GM19395 (cell line): Measurements from ENCODE around the gene TOMM7.

Experiments
- ATAC-seq: cut with Tn5 transposase; IDR thresholded peaks from one replicate; pipeline ENCODE4 v1.9.1; 2021; ENCODE audit warnings: mild to moderate bottlenecking, moderate library complexity; ENCODE audit not compliant: unreplicated experiment

TOMM7 gene

GRCh38 chr7:22822486-22823141, at the start of gene TOMM7:
TOMM7 (minus strand) TSS chr7:22822849; CDS start chr7:22822779, 70 bp downstream.
- peak; percentile 80 for ATAC-seq

DNA sequence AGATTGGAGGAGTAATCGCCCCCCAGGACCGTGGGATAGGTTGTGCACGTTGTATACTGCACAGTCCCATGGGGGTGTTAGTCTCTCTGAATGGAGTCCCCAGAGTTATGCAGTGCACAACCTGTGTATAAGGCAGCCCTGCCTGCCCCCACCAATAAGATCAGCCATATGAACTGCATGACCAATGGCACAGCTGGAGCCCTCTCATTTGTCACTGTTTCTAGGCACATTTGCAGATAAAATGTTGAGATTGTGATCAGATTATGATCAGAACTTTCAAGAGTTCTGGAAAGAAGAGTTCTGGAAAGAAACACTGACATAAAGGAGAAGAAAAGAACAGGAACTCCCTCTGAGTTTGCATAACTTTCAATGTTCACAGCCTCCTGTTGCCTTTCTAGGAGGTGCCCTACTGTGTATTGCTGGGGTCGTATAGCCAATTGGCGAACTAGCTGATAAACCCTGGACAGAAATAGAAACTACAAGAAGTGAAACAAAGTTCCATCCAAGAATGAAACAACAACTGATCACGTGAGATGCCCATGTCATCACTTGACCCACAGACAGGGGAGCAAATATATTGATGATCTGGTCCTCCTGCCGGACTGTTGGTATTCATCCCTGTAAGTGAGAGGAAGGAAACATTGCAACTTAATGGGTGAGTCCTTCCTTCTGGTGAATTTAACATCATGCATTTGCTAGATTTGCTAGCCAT, 49.6 kb upstream of the TOMM7 start:
- peak; percentile 98 for ATAC-seq

DNA sequence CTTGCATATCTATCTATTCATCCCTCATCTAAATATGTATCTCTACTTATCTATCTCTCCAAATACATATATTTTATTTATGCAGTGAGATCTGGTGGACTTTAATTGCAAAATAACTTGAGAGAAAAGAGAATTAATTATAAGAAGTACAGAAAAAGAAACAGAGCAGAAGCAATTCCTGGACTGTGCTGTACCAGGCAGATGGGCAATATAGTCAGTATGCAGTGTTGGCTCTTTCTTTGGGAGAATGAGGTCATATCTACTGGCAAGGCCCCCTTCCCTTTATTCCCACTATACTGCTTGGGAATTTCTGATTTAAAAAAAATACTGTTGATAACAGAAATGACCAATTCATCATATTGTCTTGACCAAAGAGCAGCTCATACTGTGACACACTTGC, 49.0 kb upstream of the TOMM7 start:
- ATAC-seq = peak; percentile 2

- no peak for ATAC-seq
These were observed 45.9 kb upstream of the TOMM7 start for GRCh38 chr7:22868509-22868908.

DNA sequence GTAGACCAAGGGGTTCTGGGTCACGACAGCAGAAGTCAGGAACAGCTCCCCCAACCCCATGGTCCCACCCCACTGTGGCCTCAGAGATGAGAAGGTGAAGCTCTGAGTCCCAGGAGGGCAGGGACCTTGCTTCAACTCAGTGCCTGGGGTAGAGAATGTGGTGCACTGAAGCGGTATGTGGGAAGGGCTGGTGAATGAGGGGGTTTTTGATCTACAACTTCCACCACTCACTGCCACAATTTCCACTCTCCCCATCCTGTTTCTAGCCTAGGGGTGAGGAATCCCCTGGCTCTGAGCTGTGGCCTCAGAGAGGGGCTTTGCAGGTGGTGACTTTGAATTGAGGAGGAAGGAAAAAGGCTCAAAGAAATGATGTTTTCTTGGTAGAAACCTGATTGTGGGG, 44.9 kb upstream of the TOMM7 start:
- ATAC-seq = no peak

DNA sequence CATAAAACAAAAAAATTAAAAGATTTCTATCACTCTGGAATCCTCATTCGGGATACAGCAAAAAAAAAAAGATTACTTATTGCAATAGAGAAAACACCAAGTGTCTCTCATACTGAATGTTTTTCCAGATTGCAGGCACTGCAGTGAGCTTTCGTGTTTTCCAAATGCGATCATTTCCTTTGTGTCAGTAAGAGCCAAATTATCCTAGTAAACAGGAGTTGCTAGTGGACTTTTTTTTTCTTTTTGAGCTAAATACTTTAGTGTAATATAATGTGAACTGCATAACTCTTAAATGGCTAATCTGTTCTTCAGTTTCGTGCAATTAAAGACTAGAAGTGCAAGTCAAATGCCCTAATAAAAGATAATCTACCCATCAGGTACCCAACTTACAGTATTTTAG, 44.4 kb upstream of the TOMM7 start:
- ATAC-seq = no peak

DNA sequence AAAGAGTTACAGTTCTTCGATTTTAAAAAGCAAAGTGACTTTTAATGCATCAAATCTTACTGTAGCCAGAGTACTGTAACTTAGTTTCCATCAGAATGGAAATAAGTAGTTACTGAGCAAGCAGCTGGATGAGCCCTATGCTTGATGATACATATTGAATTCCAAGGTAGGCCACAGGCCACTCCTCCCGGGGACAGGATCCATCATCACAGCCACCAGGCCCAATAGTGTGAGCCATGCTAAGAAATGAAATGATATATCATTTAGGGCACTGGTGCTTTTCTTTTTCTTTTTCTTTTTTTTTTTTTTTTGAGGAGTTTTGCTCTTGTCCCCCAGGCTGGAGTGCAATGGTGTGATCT, 42.9 kb upstream of the TOMM7 start:
- no peak for ATAC-seq

- no peak for ATAC-seq
These were observed 42.4 kb upstream of the TOMM7 start for GRCh38 chr7:22864855-22865601.

DNA sequence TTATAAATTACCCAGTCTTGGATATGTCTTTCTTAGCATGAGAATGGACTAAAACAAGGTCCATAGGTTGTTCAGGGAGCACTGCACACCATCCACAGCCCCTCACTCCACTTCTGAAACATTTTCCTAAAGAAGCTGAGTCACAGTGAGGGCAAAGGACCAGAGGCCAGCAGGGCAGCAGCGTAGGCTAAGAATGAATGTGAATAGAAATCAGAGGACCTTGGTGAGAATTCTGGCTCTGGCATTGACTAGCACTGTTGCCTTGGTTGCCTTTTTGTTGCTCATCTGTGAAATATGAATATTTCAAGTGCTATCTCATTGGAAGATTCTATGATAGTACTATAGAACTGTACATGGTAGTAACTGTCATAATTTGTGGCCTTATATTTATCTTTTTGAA, 41.7 kb upstream of the TOMM7 start:
- no peak for ATAC-seq

- no peak for ATAC-seq
These were observed 40.7 kb upstream of the TOMM7 start for GRCh38 chr7:22863156-22863899.

- no peak for ATAC-seq
These were observed 38.9 kb upstream of the TOMM7 start for GRCh38 chr7:22861576-22861975.

- ATAC-seq = no peak
These were observed 38.3 kb upstream of the TOMM7 start for GRCh38 chr7:22860784-22861482.

DNA sequence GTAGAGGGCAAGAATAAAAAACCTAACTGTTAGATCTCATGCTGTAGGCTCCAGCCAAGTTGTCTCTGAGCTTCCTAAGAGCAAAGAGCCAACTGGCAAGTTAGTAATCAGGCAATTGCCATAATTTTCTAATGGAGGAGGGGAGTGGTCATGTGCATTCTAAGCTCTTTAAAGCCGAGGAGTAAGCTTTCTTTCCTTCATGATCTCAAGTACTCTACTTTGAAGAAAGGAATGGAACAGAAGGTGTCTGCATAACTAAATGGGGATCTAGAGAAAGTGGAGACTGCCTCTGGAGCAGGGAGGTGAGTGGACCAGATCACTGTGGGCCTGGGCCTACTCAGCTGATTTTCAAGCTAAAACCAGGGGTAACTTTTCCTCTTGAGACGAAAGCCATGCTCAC, 37.7 kb upstream of the TOMM7 start:
- no peak for ATAC-seq

DNA sequence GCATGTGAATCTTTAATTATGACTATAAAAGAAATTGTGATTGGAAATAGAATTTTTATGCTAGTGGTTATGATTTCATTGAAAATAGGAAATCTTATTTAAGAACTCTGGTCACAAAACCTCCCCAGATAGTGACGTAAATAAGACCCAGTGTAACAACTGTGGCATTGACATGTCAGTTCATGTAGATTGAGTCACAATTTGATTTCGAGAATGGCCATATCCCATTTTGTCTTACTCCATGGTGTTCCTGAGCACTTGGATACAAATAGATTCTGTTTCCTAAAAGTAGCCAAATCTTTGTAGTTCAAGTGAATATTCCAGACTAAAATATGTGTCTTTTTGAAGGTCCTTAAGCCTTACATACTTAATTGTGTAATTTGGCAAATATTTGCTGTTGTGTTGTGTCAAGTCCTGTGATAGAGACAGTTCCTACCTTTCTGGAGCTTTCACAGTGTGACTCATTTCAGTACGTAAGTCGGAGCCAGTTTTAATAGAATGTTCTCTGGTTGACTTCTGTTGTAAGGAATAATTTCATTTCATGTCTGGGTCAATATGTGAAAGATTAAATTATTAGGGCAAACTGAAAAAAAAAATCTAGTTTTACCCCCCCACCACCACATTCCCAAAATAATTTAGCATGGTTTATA, 37.1 kb upstream of the TOMM7 start:
- no peak for ATAC-seq

GRCh38 chr7:22858640-22859561, 36.3 kb upstream of the TOMM7 start:
- no peak for ATAC-seq

DNA sequence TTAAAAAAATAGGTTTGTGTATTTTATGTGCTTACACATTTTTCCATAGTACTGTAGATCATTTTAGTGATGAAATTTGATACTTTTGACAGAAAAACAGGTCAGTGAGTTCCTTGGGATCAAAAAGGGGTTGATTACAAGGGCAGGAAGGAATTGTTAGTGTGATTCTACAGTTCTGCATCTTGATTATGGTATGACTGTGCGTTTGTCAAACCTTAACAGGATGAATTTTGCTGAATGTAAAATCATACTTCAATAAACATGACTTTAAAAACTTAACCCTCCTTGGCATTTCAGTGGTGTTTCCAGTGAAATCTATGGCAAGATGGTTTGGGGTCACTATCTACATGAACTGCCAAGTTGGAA, 35.6 kb upstream of the TOMM7 start:
- no peak for ATAC-seq

GRCh38 chr7:22856416-22856815, 33.8 kb upstream of the TOMM7 start:
- no peak for ATAC-seq

DNA sequence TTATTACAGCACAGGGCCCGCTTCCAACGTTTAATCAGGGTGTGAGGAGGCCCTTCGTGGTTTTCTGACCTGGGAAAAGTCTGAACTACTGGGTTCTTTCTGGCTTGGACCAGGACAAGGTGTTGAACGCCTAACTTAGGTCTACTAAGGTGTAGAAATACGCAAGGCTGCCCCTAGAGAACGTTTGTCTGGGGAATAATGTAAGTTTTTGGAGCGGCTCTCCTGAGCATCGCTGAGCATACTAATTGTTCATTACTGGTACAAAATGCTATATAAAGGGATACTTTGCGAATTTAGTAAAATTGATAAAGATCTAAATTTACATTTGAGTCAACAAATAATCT, 32.4 kb upstream of the TOMM7 start:
- ATAC-seq = peak; percentile 3
